CD4-positive, alpha-beta memory T cell (primary cell): ENCODE results near the gene SMURF1. TPM values are rescaled to one million over a fixed set of nuclear protein-coding genes. Genes with fewer than 3 reads are reported as not detected.

ENCODE experiments used
- CTCF ChIA-PET: fragments of 350-600 bp; sonication (Branson Sonifier 250); formaldehyde crosslinking; loops from one replicate; lab custom pipeline; 2021; ENCODE audit warnings: inconsistent platforms; ENCODE audit not compliant: partially characterized antibody; lab: Charles Lee
- POLR2A ChIA-PET: fragments of 350-600 bp; sonication (Branson Sonifier 250); formaldehyde crosslinking; loops from one replicate; lab custom pipeline; 2021; ENCODE audit not compliant: partially characterized antibody; lab: Charles Lee
- DNase-seq, 5 donors: peaks; one replicate each; pipeline versions ENCODE4 v3.0.0 to v3.0.0-alpha.2; 2020 to 2022; ENCODE audit warnings: mixed read lengths in 1 of 5
- H3K27ac ChIP-seq: one replicate; pipeline ENCODE4 v1.7.0; 2013; ENCODE audit warnings: low read depth, low read length
- H3K27me3 ChIP-seq: 2 replicates; pipeline ENCODE4 v1.7.0; 2013; ENCODE audit warnings: mild to moderate bottlenecking, low read length, moderate library complexity; ENCODE audit not compliant: insufficient read depth
- H3K36me3 ChIP-seq: 2 replicates; pipeline ENCODE4 v1.7.0; 2013; ENCODE audit warnings: mild to moderate bottlenecking, low read length, moderate library complexity; ENCODE audit not compliant: insufficient read depth
- H3K4me1 ChIP-seq: 2 replicates; pipeline ENCODE4 v1.7.0; 2013; ENCODE audit warnings: mild to moderate bottlenecking, low read length, moderate library complexity; ENCODE audit not compliant: insufficient read depth
- H3K4me3 ChIP-seq, 2 donors: one replicate each; pipeline ENCODE4 v1.7.0; 2013; ENCODE audit warnings: low read length in 2 of 2, mild to moderate bottlenecking in 1 of 2
- H3K9me3 ChIP-seq, 2 donors: one replicate each; pipeline ENCODE4 v1.7.0; 2013; ENCODE audit warnings: low read length in 2 of 2, control low read depth in 1 of 2; ENCODE audit not compliant: control insufficient read depth in 1 of 2
- H3K27ac Mint-ChIP-seq, 7 donors: one replicate each; pipeline ENCODE4 v1.8.0; 2020 to 2021; ENCODE audit warnings: mixed read lengths in 7 of 7, mild to moderate bottlenecking in 6 of 7, inconsistent platforms in 3 of 7, moderate library complexity in 3 of 7
- H3K27me3 Mint-ChIP-seq, 2 donors: one replicate each; pipeline ENCODE4 v1.8.0; 2020 to 2021; ENCODE audit warnings: mixed read lengths in 2 of 2
- H3K36me3 Mint-ChIP-seq, 2 donors: one replicate each; pipeline ENCODE4 v1.8.0; 2020 to 2021; ENCODE audit warnings: mixed read lengths in 2 of 2, inconsistent platforms in 1 of 2, mild to moderate bottlenecking in 1 of 2
- H3K4me1 Mint-ChIP-seq, 4 donors: one replicate each; pipeline ENCODE4 v1.8.0; 2020 to 2021; ENCODE audit warnings: mixed read lengths in 4 of 4, mild to moderate bottlenecking in 1 of 4
- H3K4me3 Mint-ChIP-seq, 8 donors: one replicate each; pipeline ENCODE4 v1.8.0; 2020 to 2021; ENCODE audit warnings: mixed read lengths in 8 of 8, mild to moderate bottlenecking in 7 of 8, moderate library complexity in 6 of 8, inconsistent platforms in 3 of 8
- H3K9me3 Mint-ChIP-seq, 8 donors: one replicate each; pipeline ENCODE4 v1.8.0; 2020 to 2021; ENCODE audit warnings: mixed read lengths in 8 of 8, mild to moderate bottlenecking in 5 of 8, inconsistent platforms in 3 of 8, moderate library complexity in 1 of 8
- intact Hi-C: fragments of 100-400 bp; cut with micrococcal nuclease; formaldehyde crosslinking; loops from one replicate; pipeline ENCODE4 v1.15.1; 2023
- polyA plus RNA-seq, 2 donors: library from polyadenylated mRNA; unstranded; fragments of 300-500 nt; fragmentation: Illumina TruSeq; gene quantifications; one replicate each; pipeline ENCODE4 v1.2.3, GENCODE V29; 2021
- total RNA-seq, 2 experiments: library from RNA; stranded (reverse); gene quantifications; one replicate each; pipeline ENCODE4 v1.2.3, GENCODE V29; 2021

SMURF1 gene
- total and polyA plus RNA-seq, 4 experiments from 2014 or later = 0.88 to 23.2 (median 12.9) TPM

- CTCF ChIA-PET = no interaction called here
Observed at GRCh38 chr7:99090771-99091542, 53.0 kb downstream of the SMURF1 start.

GRCh38 chr7:99089914-99090629 lies 53.8 kb downstream of the SMURF1 start:
- POLR2A ChIA-PET = no interaction called here
- intact Hi-C loops = no loop called here
- Histone ChIP-seq H3K36me3 (no peaks in the 10 kb centered on the region), H3K27me3 (no peaks in the 10 kb centered on the region), H3K9me3 (no peaks in the 10 kb centered on the region), H3K4me1 (no peaks in the 10 kb centered on the region), H3K27ac (no peak overlapping the region), H3K4me3 (no peak overlapping the region)
- Mint-ChIP-seq H3K36me3 (peaks cover 6 to 19% of the 10 kb centered on the region in 2 donors), H3K27ac (peak overlapping the region in 2 of 7 donors; percentile 22 to 53), H3K9me3 (peaks cover 0 to 6% (median 0%) of the 10 kb centered on the region in 8 donors), H3K4me1 (peaks cover 19 to 41% (median 25%) of the 10 kb centered on the region in 4 donors), H3K4me3 (no peak overlapping the region), H3K27me3 (no peaks in the 10 kb centered on the region)
- no peak for DNase-seq
- CTCF ChIA-PET = no interaction called here

More at GRCh38 chr7:99090771-99091542, 53.0 kb downstream of the SMURF1 start:
- H3K4me3 Mint-ChIP-seq = no peak overlapping the region
- peaks cover 19 to 41% (median 28%) of the 10 kb centered on the region in 4 donors for H3K4me1 Mint-ChIP-seq
- Histone ChIP-seq H3K9me3 (no peaks in the 10 kb centered on the region), H3K4me3 (no peak overlapping the region), H3K36me3 (no peaks in the 10 kb centered on the region), H3K4me1 (no peaks in the 10 kb centered on the region), H3K27me3 (no peaks in the 10 kb centered on the region), H3K27ac (no peak overlapping the region)
- H3K9me3 Mint-ChIP-seq = peaks cover 0 to 6% (median 0%) of the 10 kb centered on the region in 8 donors
- H3K27me3 Mint-ChIP-seq = no peaks in the 10 kb centered on the region
- POLR2A ChIA-PET = no interaction called here
- peak overlapping the region in 2 of 7 donors; percentile 13 to 53 for H3K27ac Mint-ChIP-seq
- H3K36me3 Mint-ChIP-seq = peaks cover 6 to 19% of the 10 kb centered on the region in 2 donors
- no peak for DNase-seq
- intact Hi-C loops = no loop called here

- DNase-seq = no peak
- Mint-ChIP-seq H3K36me3 (peaks cover 10 to 24% of the 10 kb centered on the region in 2 donors), H3K4me3 (no peak overlapping the region), H3K4me1 (peaks cover 22 to 40% (median 31%) of the 10 kb centered on the region in 4 donors), H3K9me3 (peaks cover 0 to 6% (median 0%) of the 10 kb centered on the region in 8 donors), H3K27ac (no peak overlapping the region), H3K27me3 (no peaks in the 10 kb centered on the region)
- Histone ChIP-seq H3K4me1 (no peaks in the 10 kb centered on the region), H3K4me3 (no peak overlapping the region), H3K27me3 (no peaks in the 10 kb centered on the region), H3K9me3 (no peaks in the 10 kb centered on the region), H3K36me3 (no peaks in the 10 kb centered on the region), H3K27ac (no peak overlapping the region)
- ChIA-PET POLR2A (no interaction called here), CTCF (no interaction called here)
- intact Hi-C loops = no loop called here
Observed at GRCh38 chr7:99086944-99087343, 57.0 kb downstream of the SMURF1 start.

- ChIA-PET POLR2A (no interaction called here), CTCF (no interaction called here)
- no peak for DNase-seq
- H3K27ac Mint-ChIP-seq = no peak overlapping the region
- Histone ChIP-seq H3K9me3 (no peaks in the 10 kb centered on the region), H3K27ac (no peak overlapping the region), H3K36me3 (no peaks in the 10 kb centered on the region), H3K4me3 (no peak overlapping the region), H3K27me3 (no peaks in the 10 kb centered on the region), H3K4me1 (no peaks in the 10 kb centered on the region)
- no peak overlapping the region for H3K4me3 Mint-ChIP-seq
- intact Hi-C loops = no loop called here
- no peaks in the 10 kb centered on the region for H3K27me3 Mint-ChIP-seq
- H3K36me3 Mint-ChIP-seq = peaks cover 10 to 24% of the 10 kb centered on the region in 2 donors
- peaks cover 21 to 36% (median 29%) of the 10 kb centered on the region in 4 donors for H3K4me1 Mint-ChIP-seq
- H3K9me3 Mint-ChIP-seq = peaks cover 0 to 6% (median 0%) of the 10 kb centered on the region in 8 donors
Observed at GRCh38 chr7:99086532-99086931, 57.4 kb downstream of the SMURF1 start.

GRCh38 chr7:99083733-99084132 lies 60.2 kb downstream of the SMURF1 start:
- peak overlapping the region in 2 of 7 donors; percentile 33 to 59 for H3K27ac Mint-ChIP-seq

GRCh38 chr7:99083068-99083651 lies 60.7 kb downstream of the SMURF1 start:
- Histone ChIP-seq H3K4me3 (no peak overlapping the region), H3K27me3 (no peaks in the 10 kb centered on the region), H3K36me3 (no peaks in the 10 kb centered on the region), H3K9me3 (no peaks in the 10 kb centered on the region), H3K4me1 (peaks cover 4% of the 10 kb centered on the region), H3K27ac (no peak overlapping the region)
- Mint-ChIP-seq H3K27ac (peak overlapping the region in 2 of 7 donors; percentile 2), H3K36me3 (peaks cover 6 to 19% of the 10 kb centered on the region in 2 donors), H3K4me1 (peaks cover 17 to 38% (median 28%) of the 10 kb centered on the region in 4 donors), H3K27me3 (no peaks in the 10 kb centered on the region), H3K9me3 (peaks cover 0 to 6% (median 0%) of the 10 kb centered on the region in 8 donors), H3K4me3 (no peak overlapping the region)
- ChIA-PET CTCF (no interaction called here), POLR2A (no interaction called here)
- intact Hi-C loops = no loop called here
- DNase-seq = no peak

More at GRCh38 chr7:99083733-99084132, 60.2 kb downstream of the SMURF1 start:
- H3K36me3 Mint-ChIP-seq = peaks cover 10 to 24% of the 10 kb centered on the region in 2 donors
- ChIA-PET CTCF (no interaction called here), POLR2A (no interaction called here)
- Histone ChIP-seq H3K9me3 (no peaks in the 10 kb centered on the region), H3K27me3 (no peaks in the 10 kb centered on the region), H3K27ac (no peak overlapping the region), H3K4me3 (no peak overlapping the region), H3K4me1 (peaks cover 4% of the 10 kb centered on the region), H3K36me3 (no peaks in the 10 kb centered on the region)
- H3K9me3 Mint-ChIP-seq = peaks cover 0 to 6% (median 0%) of the 10 kb centered on the region in 8 donors
- no peaks in the 10 kb centered on the region for H3K27me3 Mint-ChIP-seq
- intact Hi-C loops = no loop called here
- no peak for DNase-seq
- peaks cover 18 to 40% (median 28%) of the 10 kb centered on the region in 4 donors for H3K4me1 Mint-ChIP-seq
- no peak overlapping the region for H3K4me3 Mint-ChIP-seq

GRCh38 chr7:99080679-99081078 lies 63.2 kb downstream of the SMURF1 start:
- peaks cover 4% of the 10 kb centered on the region for H3K4me1 ChIP-seq
- no peaks in the 10 kb centered on the region for H3K27me3 Mint-ChIP-seq
- H3K4me3 ChIP-seq = no peak overlapping the region
- H3K27ac Mint-ChIP-seq = peak overlapping the region in 3 of 7 donors; percentile 22 to 29 (median 27)
- intact Hi-C loops = no loop called here
- peaks cover 7 to 10% of the 10 kb centered on the region in 2 donors for H3K36me3 Mint-ChIP-seq
- ChIA-PET POLR2A (no interaction called here), CTCF (no interaction called here)
- H3K36me3 ChIP-seq = no peaks in the 10 kb centered on the region
- H3K4me1 Mint-ChIP-seq = peaks cover 22 to 45% (median 34%) of the 10 kb centered on the region in 4 donors
- no peak overlapping the region for H3K4me3 Mint-ChIP-seq
- no peaks in the 10 kb centered on the region for H3K27me3 ChIP-seq
- H3K9me3 Mint-ChIP-seq = peaks cover 0 to 1% (median 0%) of the 10 kb centered on the region in 8 donors
- DNase-seq = no peak
- no peaks in the 10 kb centered on the region for H3K9me3 ChIP-seq
- no peak overlapping the region for H3K27ac ChIP-seq
